ENCODE measurements around the gene TMC1.

The TMC1 gene

DNA sequence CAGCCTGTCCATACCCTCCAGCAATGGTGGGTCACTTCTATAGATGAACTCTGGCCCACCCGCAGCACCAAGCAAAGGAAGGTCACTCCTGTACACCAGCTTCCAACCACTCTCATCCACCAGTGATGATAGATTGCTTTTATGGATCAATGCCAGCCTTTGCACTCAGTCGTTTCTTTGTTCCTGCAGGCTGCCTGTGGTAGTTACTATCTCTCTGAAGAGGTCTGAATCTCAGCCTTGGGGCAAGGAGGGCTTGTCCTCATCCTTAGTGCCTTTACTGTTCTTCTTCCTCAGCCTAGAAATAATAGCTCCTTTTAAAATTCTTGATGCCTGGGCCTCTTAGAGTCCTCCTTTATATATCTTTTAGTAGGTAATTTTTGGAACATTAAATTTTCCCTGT, 100.8 kb downstream of the TMC1 start:
- no peak for DNase-seq

DNA sequence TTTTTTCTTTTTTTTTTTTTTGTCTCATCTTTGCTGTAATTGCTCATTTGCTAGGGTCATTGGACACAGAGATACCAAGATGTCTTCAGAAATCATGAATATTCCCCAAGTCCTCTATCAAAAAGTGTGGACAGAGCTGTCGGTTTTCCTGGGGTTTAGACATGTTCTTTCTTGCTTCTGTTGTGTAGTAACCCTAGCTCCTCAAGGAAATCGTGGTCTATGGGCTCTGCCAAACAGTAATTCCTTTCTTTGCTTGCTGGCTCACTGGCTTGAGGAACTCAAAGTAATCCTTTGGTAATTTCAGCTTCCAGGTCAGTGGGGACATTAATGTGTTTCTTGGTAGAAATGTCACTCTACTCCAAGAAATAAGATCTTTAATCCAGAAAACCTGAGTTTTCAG, 101.7 kb downstream of the TMC1 start:
- no peak for DNase-seq

- no peak for DNase-seq
Measured at GRCh38 chr9:72627147-72627546, 105.7 kb downstream of the TMC1 start.

GRCh38 chr9:72627956-72628540, 106.6 kb downstream of the TMC1 start:
- DNase-seq: no peak

- peak; percentile 48 for DNase-seq
Measured at GRCh38 chr9:72633966-72634365, 112.6 kb downstream of the TMC1 start.

- DNase-seq: peak; percentile 13
Measured at GRCh38 chr9:72635197-72635596, 113.8 kb downstream of the TMC1 start.

DNA sequence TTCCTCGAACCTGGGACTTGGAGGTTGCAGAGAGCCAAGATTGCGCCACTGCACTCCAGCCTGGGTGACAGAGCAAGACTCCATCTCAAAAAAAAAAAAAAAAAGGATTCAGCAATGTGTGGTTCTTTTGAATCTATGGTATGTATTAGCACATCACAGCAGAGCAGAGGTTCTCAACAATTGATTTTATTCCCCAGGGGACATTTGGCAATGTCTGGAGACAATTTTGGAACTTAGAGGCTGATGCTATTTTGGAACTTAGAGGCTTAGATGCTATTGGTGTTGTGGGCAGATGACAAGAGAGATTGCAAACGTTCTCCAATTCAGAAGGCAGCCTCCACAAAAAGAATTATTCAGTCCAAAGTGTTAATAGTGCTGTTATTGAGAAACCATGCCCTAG, 115.2 kb downstream of the TMC1 start:
- no peak for DNase-seq

DNA sequence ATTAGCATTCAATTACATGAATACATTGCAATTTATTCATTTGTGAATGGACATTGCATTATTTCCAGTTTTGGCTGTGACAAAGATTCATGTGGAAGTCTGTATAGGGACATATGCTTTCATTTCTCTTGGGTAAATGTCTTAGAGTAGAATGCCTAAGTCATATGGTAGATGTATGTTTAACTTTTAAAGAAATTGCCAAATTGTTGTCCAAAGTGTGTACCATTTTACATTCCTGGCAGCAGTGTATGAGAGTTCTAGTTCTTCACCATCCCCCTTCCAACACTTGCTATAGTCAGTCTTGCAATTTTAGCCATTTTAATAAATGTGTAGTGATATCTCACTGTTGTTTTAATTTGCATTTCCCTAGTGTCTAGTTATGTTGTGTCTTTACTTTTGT, 122.2 kb downstream of the TMC1 start:
- no peak for DNase-seq

DNA sequence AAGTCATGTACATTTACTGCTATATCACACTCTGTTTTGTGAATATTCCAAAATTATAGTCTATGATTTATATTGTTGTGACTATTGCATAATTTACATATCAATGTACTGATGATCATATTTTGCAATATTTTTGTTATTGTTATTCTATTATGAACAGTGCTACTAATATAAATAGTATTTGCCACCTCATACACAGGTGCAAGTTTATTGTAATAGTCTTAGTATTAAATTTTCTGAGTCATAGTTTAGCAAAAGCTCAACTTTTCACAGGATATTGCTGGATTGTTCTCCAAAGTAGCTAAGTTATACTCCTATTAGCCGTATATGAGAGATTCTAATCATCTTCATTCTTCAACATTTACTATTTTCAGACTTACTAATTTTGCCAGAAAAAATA, 124.7 kb downstream of the TMC1 start:
- no peak for DNase-seq

DNA sequence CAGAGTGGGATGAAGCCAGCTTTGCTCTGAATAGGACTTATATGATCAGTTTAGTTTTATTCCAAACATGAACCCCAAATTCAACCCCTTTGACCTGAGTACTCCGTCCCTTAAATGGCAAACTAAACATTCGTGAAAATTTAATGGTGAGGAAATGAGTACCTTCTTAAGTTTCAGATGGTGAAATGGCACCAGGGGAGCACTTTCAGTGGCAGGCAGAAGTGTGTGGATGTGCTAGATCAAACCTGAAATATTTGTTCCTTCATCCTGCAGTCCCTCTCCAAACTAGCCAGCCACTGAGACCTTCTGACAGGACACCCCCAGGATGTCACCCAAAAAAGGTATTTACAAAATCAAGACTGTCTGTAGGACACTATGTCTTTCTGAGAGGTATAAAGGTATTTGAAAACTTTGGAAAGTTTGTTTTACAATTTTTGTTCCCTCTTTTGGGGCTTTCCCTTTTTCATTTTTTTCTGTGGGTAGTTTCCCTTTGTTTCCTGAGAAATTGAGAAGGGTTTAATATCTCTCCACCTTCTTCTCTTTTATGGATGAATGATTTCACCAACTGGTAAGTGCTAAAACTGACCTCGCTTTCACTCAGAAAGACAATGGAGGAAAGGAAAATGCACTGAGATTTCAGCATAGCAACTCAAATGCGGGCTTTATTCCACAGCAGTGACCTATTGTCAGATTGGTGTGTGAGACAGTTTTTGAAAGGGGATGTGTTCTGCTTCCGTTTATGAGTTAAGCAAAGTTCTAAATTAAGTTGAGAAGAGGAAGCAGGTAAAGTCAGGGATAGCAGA, 127.1 kb downstream of the TMC1 start:
- no peak for DNase-seq

DNA sequence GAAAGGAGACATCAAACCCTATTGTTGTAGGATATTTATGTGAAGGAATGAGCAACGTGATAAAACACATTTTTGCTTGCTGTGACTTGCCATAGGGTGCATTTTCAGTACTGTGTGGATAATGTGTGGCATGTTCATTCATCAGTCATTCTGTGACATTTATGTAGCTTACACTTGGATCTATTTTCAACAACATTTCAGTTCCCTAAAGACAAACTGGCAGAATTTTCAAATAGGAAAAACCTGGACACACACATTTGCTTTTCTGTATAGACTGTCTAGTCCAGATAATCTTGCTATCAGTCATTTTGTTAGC, 127.7 kb downstream of the TMC1 start:
- no peak for DNase-seq

DNA sequence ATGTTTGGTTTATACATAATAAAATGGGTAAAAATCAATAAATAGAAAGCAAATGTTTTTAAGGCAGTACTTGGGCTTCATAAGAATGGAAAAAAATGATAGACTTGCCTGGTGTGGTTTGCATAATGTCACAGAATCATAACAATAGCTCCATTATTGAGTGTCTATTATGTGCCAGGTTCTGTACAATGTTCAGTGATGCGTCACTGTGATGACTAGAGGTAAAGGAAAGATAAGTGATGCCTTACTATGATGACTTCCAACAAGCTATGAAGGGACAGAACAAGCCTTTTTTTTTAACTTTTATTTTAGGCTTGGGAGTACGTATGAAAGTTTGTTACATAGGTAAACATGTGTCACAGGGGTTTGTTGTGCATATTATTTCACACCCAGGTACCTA, 128.8 kb downstream of the TMC1 start:
- no peak for DNase-seq

- no peak for DNase-seq
Measured at GRCh38 chr9:72656021-72656420, 134.6 kb downstream of the TMC1 start.

- no peak for DNase-seq
Measured at GRCh38 chr9:72657023-72657422, 135.6 kb downstream of the TMC1 start.

- DNase-seq: no peak
Measured at GRCh38 chr9:72658703-72659102, 137.3 kb downstream of the TMC1 start.

GRCh38 chr9:72661401-72662135, 140.2 kb downstream of the TMC1 start:
- no peak for DNase-seq

DNA sequence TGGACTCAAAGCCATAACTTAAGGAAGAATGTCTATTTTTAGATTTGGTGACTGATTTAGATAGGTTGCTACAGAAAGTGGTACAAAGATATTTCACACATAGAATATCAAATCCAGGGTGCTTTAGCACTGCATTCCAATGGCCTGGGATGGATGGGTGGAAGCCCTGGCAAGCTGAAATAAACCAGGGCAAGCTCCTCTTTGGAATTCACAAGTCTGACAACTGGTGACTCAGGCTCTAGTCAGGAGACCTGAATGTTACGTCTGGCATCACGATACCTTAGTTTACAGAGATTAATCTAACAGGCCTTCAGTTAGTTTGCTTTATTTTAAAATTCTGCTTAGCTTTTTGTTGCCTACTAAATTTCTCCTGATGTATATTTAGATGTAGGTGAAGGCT, 144.0 kb downstream of the TMC1 start:
- DNase-seq: no peak

- DNase-seq: no peak
Measured at GRCh38 chr9:72667181-72667580, 145.8 kb downstream of the TMC1 start.

- DNase-seq: no peak
Measured at GRCh38 chr9:72674961-72675360, 153.6 kb downstream of the TMC1 start.

- no peak for DNase-seq
Measured at GRCh38 chr9:72675586-72675985, 154.2 kb downstream of the TMC1 start.

DNA sequence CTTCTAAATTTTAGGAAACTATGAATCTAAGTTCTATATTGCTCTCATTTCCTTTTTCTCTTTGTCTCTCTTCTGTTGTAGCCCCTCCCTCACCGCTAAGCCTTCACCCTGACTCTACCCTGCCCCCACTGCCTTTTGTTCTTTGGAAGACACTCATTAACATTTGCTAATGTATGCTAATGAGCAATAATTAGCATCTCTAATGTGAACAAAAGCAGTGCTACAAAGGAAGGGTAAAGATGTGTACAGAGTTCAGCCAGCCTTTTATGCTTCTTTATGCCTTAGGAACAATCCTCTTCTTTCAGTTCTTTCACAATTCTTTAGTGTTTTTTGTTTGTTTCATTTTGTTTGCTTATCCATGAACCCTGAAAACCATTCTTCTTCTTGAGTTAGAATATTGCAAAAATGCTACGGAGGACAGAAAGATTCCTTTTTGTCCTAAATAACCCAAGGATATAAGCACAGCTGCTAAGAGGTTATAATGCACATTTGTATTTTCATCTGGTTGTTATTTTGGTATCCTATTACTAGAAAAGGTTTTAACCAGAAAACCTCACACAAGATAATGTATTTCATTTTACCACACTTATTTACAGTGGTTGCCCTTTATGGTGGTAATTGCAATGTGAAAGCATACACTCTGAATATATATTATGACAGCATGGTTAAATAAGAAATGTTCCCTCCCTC, 159.3 kb downstream of the TMC1 start:
- DNase-seq: no peak

GRCh38 chr9:72681283-72681630, 159.8 kb downstream of the TMC1 start:
- DNase-seq: no peak

GRCh38 chr9:72684615-72685014, 163.2 kb downstream of the TMC1 start:
- no peak for DNase-seq

DNA sequence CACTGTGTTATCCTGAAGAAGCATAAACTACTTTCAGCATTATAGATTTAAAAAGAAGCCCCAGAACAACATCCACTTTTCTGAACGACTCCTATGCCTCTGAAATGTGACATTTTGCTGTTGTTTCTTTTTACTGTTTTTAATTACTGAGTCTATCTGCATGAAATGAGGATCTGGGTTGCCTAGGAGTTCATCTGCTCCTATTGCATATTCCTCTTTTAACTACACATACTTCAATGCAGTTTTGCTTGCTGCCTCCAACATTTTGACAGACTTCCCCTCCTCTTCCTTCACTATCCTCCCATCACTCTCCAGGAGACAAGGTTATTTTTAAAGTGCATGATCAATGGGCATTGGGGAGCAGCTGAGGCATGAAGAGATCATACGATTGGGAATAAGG, 164.5 kb downstream of the TMC1 start:
- DNase-seq: no peak
